SIG-M5 treated with dmso at 0.1 percent for 504 hours (cell line): ENCODE measurements around the gene NXPH1.
"Not testable (repeated sequence)": the region's sequence is repeated elsewhere in the genome, so short reads cannot be mapped to it uniquely, and the experiment has no call there.

Experiments used
- DNase-seq: peaks from one replicate; lab custom pipeline; 2025; ENCODE audit not compliant: unreplicated experiment; lab: John Stamatoyannopoulos, UW

NXPH1 gene

DNA sequence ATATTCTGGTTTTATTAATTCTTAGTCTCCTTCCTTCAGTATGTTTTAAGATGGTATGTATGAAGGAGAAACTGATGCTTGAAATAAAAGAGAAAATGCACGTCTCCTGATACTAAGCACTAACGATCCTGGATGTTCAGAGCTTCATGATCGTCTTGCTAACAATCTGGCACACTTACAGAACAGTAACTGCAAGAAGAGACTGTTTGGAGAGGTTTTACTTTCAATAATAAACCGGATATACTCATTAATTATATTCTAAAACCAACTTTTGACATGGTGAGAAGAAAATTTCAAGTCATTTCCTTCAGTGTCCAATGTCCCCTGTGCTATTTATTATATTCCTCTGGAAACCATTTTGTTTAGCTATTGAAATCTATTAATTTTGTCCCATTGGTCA, 251.0 kb downstream of the NXPH1 start:
- DNase-seq: no peak

DNA sequence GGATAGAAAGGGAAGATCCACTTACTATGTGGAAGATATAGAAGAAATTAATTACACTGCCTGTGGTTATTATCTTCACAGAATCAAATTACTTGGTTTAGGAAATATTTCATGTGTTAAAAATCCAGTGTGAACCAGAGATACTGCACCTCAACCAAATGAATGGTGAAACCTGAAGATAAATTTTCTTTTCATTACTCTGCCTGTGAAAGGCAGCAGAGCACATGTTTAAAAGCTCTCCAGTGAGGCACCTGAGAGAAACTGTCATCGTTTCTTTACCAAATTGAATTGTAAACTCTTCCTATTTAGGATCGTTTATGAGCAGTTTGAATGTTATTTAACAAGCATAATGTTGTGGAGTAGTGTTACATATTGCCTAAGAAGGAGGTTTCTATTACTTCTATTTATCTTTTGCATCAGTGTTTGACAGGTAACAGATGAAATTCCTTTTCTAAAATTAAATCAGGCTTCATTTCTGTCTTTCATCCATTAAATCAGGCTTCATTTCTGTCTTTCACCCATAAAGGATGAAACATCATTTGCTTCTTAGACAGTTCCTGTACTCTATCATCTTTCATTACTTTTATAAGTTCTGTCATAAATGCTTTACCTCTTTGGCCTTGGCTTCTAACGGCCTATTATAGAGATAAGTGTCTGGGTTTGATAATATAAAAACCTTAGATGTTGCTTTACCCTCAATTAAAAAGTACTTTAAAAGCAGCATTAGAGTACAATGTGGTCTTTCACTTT, 266.6 kb downstream of the NXPH1 start:
- DNase-seq: no peak

- no peak for DNase-seq
Observed at GRCh38 chr7:8702807-8703206, 269.4 kb downstream of the NXPH1 start.

DNA sequence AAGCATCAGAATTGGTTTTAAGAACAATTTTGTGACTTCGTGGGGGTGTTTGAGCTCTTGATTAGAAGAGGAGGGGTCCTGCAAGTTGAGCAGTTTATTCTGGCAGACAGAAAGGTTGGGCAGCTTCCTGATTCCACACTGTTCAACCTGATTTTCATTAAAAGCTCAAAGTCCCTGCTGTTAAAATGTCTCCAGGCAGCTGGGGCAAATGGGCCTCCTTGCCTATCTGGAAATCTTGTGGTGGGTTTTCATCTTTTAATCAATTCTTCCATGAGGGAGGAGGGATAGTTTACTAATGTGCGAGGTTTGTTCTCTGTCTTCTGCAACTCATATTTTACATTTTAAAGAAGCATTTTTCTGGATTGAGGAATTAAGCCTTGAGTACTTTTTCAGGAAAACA, 276.7 kb downstream of the NXPH1 start:
- no peak for DNase-seq

DNA sequence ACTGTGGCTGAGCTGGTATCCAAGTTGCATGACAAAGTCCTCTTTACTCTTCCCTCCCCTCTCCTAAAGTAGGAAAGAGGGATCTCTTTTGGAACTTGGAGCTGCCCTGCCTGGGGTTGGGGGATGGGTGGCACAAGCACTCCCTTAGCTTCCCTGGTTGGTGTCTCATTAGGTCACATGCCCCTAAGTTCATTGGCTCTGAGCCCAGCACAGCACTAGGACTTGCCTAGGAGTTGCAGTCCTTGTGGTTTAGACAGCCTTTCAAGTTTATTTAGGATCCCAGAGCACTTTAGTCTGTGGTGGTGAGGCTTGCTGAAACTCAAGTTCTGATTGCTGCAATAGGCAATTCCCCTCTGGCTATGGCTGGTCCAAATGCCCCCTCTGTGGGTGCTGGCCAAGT, 281.4 kb downstream of the NXPH1 start:
- DNase-seq: no peak

GRCh38 chr7:8719102-8719501, 285.7 kb downstream of the NXPH1 start:
- no peak for DNase-seq

GRCh38 chr7:8724080-8724718, 290.8 kb downstream of the NXPH1 start:
- DNase-seq: peak; percentile 57

- DNase-seq: not testable (repeated sequence)
Observed at GRCh38 chr7:8731756-8732155, 298.3 kb downstream of the NXPH1 start.

DNA sequence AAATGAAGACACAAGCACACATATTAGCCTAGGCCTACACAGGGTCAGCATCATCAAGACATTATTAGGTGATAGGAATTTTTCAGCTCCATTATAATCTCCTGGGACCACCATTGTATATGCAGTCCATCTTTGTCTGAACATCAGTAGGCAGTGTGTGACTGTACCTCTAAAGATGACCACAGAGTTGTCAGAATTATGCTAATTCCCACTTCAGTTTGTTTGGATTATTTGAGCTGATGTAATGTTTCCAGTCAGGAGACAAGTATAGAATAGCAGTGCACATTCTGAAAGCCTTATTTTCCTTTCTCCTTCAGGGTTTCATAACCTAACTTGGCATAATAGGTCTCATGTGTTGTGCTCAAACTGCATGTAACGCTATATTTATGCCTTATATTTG, 306.4 kb downstream of the NXPH1 start:
- DNase-seq: no peak

DNA sequence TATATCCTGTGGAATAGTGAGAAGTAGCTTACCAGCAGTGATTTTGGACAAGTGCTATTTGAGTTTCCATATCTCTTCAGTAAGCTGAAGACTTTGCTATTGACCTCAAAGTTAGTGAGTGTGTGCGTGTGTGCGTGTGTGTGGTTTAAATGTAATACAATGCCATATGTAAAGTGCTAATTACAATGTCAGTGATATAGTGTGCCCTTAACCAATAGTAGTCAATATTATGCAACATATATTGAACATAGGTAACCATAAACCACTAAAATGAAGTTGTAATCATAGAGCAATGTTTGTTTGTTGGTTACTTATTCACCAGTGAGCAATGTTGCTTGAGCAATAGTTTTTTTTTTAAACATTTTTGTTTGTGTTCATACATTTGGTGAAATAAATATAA, 309.4 kb downstream of the NXPH1 start:
- no peak for DNase-seq

DNA sequence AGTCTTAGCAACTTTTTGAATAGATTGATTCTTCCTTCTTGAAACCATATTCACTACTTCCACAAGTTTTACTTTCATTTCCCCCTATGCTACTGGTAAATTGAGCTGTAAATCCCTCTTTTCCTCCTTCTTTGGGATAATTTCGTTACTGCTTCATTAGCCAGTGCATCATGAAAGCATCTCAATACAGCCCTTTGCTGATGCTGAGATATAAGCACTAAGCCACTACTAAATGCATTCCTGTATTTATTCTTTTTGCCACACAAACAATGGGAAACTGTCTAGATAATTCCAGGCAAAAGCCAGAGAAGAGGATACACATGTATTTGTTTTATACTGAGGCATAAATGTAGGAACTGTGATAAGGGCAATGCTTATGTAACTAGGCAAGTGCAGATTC, 313.9 kb downstream of the NXPH1 start:
- DNase-seq: no peak

GRCh38 chr7:8751557-8752231, 318.3 kb downstream of the NXPH1 start:
- DNase-seq: no peak

GRCh38 chr7:8753355-8753754, 319.9 kb downstream of the NXPH1 start:
- DNase-seq: no peak

DNA sequence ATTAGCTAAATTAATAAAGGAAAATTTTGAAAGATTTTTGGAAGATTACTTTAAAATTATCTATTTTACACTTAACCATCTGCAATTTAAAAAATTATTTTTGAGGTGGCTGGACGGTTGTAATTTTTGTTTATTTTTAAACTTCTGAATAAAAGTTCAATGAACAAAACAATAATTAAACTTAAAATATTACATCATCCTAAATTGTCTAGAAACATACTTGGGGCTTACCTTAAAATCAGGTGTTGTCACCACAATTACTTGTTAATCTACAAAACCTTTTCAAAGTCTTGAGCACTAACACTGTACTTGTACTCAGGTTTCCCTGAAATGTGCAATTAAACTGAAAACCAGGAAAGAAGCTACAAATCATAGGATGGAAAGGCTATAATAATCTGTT, 328.3 kb downstream of the NXPH1 start:
- DNase-seq: no peak

GRCh38 chr7:8762803-8763202, 329.4 kb downstream of the NXPH1 start:
- no peak for DNase-seq

DNA sequence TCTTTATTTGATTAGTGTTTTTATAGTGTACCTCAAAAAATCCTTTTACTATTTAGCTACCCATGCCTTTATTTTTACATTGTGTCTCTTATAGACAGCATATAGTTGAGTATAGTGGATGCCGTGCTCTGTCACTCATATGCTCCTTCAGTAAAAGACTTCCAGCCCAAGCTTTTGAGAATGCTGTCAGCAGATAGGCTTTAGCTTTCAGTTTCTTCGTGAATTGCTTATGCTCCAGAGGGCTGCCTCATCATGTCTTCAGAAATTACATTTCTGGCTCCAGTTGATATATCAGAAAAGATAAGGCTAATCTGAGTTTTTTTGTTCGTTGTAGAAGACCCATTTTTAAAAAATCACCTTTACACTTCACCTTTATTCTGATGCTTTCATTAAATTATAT, 332.0 kb downstream of the NXPH1 start:
- no peak for DNase-seq

GRCh38 chr7:8773518-8773917, 340.1 kb downstream of the NXPH1 start:
- DNase-seq: no peak

DNA sequence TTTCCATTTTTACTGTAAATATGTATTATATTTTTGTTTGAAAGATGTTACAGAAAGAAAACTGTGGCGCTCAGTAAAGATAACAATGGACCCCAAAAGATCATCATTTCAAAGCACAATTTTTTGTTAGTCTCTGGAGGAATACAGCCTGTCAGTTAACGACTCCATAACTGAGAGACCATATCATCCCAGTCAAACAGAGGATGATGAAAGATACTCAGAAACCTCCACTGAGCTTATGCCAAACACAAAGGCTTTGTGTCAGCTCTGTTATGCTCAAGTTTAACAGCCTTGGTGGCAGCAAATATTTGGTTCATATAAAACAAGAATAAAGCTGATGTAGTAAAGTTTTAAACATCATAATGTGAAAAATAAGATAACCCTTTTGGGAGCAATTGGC, 345.1 kb downstream of the NXPH1 start:
- no peak for DNase-seq

- DNase-seq: no peak
Observed at GRCh38 chr7:8781166-8781565, 347.8 kb downstream of the NXPH1 start.

- DNase-seq: peak; percentile 25
Observed at GRCh38 chr7:8783229-8783628, 349.8 kb downstream of the NXPH1 start.

- DNase-seq: no peak
Observed at GRCh38 chr7:8785081-8785480, 351.7 kb downstream of the NXPH1 start.

DNA sequence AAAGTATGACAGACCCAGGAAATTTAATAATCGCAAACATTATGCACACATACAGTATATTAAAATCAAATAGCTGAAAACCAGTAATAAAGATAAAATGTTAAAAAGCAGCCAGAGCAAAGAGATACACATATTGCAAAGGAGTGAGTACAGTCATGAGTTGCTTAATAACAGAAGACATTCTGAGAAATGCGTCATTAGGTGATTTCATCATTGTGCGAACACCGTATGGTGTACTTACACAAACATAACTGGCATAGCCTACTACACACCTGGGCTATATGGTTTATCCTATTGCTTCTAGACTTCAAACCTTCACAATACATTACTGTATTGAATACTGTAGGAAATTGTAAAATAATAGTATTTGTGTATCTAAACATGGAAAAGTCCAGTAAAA, 367.6 kb downstream of the NXPH1 start:
- DNase-seq: no peak
